GM12891 (cell line): ENCODE results near the gene MRRF.

Experiments used
- DNase-seq: peaks from one replicate; pipeline ENCODE4 v3.0.0; 2011; ENCODE audit warnings: low spot score; ENCODE audit not compliant: insufficient read length
- FAIRE-seq: peaks from 2 replicates; lab custom pipeline; 2011; peaks lifted over from hg19 to GRCh38; lab: Jason Lieb, UNC
- PAX5 ChIP-seq: IDR thresholded peaks from 2 replicates; pipeline ENCODE4 v1.6.1; 2011; ENCODE audit warnings: low read length, moderate library complexity, mild to moderate bottlenecking; ENCODE audit not compliant: insufficient read depth, severe bottlenecking
- POLR2A ChIP-seq: IDR thresholded peaks from 2 replicates; pipeline ENCODE4 v1.6.1; 2011; ENCODE audit warnings: low read depth, low read length, control low read depth
- POLR2AphosphoS5 ChIP-seq: IDR thresholded peaks from 2 replicates; pipeline ENCODE4 v1.6.1; 2011; ENCODE audit warnings: low read depth, low read length, control low read depth
- POU2F2 ChIP-seq: IDR thresholded peaks from 2 replicates; pipeline ENCODE4 v1.6.1; 2011; ENCODE audit warnings: low read depth, mild to moderate bottlenecking, control low read depth, low read length, moderate library complexity
- SPI1 ChIP-seq: IDR thresholded peaks from 2 replicates; pipeline ENCODE4 v1.6.1; 2011; ENCODE audit warnings: low read depth, low read length, control low read depth
- TAF1 ChIP-seq: IDR thresholded peaks from 2 replicates; pipeline ENCODE4 v1.6.1; 2011; ENCODE audit warnings: low read depth, low read length, control low read depth

The MRRF gene

GRCh38 chr9:122220673-122221182 is 44.0 kb upstream of the MRRF start:
- no peak for FAIRE-seq
- no peak for DNase-seq
- TF ChIP-seq TAF1 (no peak), POLR2A (no peak)

- TF ChIP-seq TAF1 (no peak), SPI1 (no peak)
- FAIRE-seq, result no peak
These were observed 43.4 kb upstream of the MRRF start for GRCh38 chr9:122221183-122221811.

GRCh38 chr9:122222791-122223190 is 41.9 kb upstream of the MRRF start:
- TF ChIP-seq POU2F2 (no peak), PAX5 (no peak), TAF1 (no peak), POLR2AphosphoS5 (no peak), POLR2A (no peak), SPI1 (no peak)
- FAIRE-seq (no peak), DNase-seq (no peak)

More at GRCh38 chr9:122221183-122221811, 43.4 kb upstream of the MRRF start:
- no peak for DNase-seq

GRCh38 chr9:122223435-122223834 is 41.2 kb upstream of the MRRF start:
- FAIRE-seq (no peak), DNase-seq (no peak)
- no peak for TF ChIP-seq POU2F2
- no peak for TF ChIP-seq POLR2AphosphoS5
- no peak for TF ChIP-seq PAX5
- TF ChIP-seq SPI1, result no peak
- no peak for TF ChIP-seq TAF1
- no peak for TF ChIP-seq POLR2A

- DNase-seq (no peak), FAIRE-seq (no peak)
- TF ChIP-seq POU2F2 (no peak), TAF1 (no peak), POLR2A (no peak), PAX5 (no peak), POLR2AphosphoS5 (no peak), SPI1 (no peak)
These were observed 39.2 kb upstream of the MRRF start for GRCh38 chr9:122225312-122226141.

- no peak for FAIRE-seq
- TF ChIP-seq POLR2A, result no peak
- no peak for TF ChIP-seq POLR2AphosphoS5
- TF ChIP-seq SPI1, result no peak
- no peak for TF ChIP-seq TAF1
- TF ChIP-seq PAX5, result no peak
- TF ChIP-seq POU2F2, result no peak
- DNase-seq, result no peak
These were observed 38.4 kb upstream of the MRRF start for GRCh38 chr9:122226142-122226757.

- DNase-seq (no peak), FAIRE-seq (no peak)
- TF ChIP-seq TAF1, result no peak
- no peak for TF ChIP-seq POLR2A
These were observed 37.7 kb upstream of the MRRF start for GRCh38 chr9:122226758-122227574.

GRCh38 chr9:122227575-122227900 is 37.1 kb upstream of the MRRF start:
- no peak for DNase-seq
- FAIRE-seq, result no peak
- no peak for TF ChIP-seq PAX5
- TF ChIP-seq POU2F2, result no peak
- TF ChIP-seq TAF1, result no peak
- TF ChIP-seq POLR2AphosphoS5, result no peak
- TF ChIP-seq SPI1, result no peak
- TF ChIP-seq POLR2A, result no peak

- no peak for TF ChIP-seq TAF1
- TF ChIP-seq POLR2A, result no peak
- TF ChIP-seq PAX5, result no peak
- no peak for TF ChIP-seq POLR2AphosphoS5
- TF ChIP-seq POU2F2, result no peak
- TF ChIP-seq SPI1, result no peak
- FAIRE-seq (no peak), DNase-seq (no peak)
These were observed 36.5 kb upstream of the MRRF start for GRCh38 chr9:122228191-122228567.
